Measurements from ENCODE around the gene AJM1. TPM values are rescaled to one million over a fixed set of nuclear protein-coding genes. Genes with fewer than 3 reads are reported as not detected.

The AJM1 gene
- total RNA-seq, 1 experiment from 2014 or later: 7.2 TPM

DNA sequence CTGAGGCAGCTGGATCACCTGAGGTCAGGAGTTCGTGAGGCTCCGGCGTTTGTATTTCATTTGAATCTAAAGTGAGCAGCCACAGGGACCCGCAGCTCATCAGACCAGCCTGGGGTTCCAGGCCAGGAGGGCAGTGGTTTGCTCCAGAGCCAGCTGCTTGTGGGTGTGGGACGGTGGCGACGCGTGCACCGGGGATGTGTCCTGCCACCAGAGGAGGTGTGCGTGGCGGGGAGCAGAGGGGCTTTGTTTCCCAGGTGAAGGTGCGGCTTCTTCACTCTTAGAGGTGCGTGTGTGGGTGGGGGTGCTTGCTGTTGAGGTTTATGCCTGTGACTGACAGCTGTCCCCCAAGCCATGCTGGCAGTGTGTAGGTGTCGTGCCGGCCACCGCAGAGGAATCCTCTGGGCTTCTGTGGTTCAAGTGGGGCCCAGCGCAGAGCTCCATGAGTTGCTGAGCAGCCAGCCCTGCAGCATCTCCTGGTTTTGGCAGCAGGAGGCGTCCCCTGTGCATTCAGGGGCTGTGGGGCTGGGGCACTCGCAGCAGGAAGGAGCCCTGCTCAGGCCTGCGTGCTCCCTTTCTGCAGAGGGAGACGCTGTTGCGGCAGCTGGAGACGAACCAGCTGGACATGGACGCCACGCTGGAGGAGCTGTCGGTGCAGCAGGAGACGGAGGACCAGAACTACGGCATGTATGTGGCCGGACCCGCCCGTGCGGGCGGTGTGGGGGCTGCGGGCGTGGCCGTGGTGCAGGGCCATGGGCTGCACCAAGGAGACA lies 6.9 kb upstream of the AJM1 start:
- DNase-seq (ENCODE audit: low read depth, low spot score) (no peak), ATAC-seq (no peak)
- Histone ChIP-seq H3K4me3 (ENCODE audit: low read depth in 2 of 2, low read length in 2 of 2) (no peak overlapping the region), H3K9me3 (ENCODE audit: control insufficient read depth, insufficient read depth, low read depth, low read length) (no peaks in the 10 kb centered on the region), H3K27ac (ENCODE audit: low read length) (no peak overlapping the region), H3K4me1 (ENCODE audit: control insufficient read depth, insufficient read depth, low read length) (peaks cover 13% of the 10 kb centered on the region), H3K36me3 (ENCODE audit: control insufficient read depth, insufficient read depth, low read length) (no peaks in the 10 kb centered on the region), H3K27me3 (ENCODE audit: control insufficient read depth, insufficient read depth, low read length) (no peaks in the 10 kb centered on the region)
- in situ Hi-C loops (cut with HindIII; ENCODE audit: low pct_unique_long_range_greater_than_20kb, low sequenced_read_pairs) (no loop called here), intact Hi-C loops (cut with micrococcal nuclease; ENCODE audit: unreplicated experiment) (no loop called here)
- ChIA-PET CTCF (no interaction called here), POLR2A (interaction anchor here (0.6 kb wide), 1 partner anchor 35 kb away, joined by 13 read pairs; no protein-coding TSS in a partner anchor)
- TF ChIP-seq, protein P1, sequence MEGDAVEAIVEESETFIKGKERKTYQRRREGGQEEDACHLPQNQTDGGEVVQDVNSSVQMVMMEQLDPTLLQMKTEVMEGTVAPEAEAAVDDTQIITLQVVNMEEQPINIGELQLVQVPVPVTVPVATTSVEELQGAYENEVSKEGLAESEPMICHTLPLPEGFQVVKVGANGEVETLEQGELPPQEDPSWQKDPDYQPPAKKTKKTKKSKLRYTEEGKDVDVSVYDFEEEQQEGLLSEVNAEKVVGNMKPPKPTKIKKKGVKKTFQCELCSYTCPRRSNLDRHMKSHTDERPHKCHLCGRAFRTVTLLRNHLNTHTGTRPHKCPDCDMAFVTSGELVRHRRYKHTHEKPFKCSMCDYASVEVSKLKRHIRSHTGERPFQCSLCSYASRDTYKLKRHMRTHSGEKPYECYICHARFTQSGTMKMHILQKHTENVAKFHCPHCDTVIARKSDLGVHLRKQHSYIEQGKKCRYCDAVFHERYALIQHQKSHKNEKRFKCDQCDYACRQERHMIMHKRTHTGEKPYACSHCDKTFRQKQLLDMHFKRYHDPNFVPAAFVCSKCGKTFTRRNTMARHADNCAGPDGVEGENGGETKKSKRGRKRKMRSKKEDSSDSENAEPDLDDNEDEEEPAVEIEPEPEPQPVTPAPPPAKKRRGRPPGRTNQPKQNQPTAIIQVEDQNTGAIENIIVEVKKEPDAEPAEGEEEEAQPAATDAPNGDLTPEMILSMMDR (IDR thresholded peaks at IDR 0.05): no peak
- TF ChIP-seq POLR2AphosphoS5 (IDR thresholded peaks at IDR 0.05; ENCODE audit: low read depth, low read length) (no peak), TCF7L2 (IDR thresholded peaks at IDR 0.05; ENCODE audit: low read depth, low read length) (no peak), SIN3A (IDR thresholded peaks at IDR 0.05; ENCODE audit: borderline replicate concordance, insufficient read depth, low read depth, low read length) (no peak)
- TF ChIP-seq, protein P2, sequence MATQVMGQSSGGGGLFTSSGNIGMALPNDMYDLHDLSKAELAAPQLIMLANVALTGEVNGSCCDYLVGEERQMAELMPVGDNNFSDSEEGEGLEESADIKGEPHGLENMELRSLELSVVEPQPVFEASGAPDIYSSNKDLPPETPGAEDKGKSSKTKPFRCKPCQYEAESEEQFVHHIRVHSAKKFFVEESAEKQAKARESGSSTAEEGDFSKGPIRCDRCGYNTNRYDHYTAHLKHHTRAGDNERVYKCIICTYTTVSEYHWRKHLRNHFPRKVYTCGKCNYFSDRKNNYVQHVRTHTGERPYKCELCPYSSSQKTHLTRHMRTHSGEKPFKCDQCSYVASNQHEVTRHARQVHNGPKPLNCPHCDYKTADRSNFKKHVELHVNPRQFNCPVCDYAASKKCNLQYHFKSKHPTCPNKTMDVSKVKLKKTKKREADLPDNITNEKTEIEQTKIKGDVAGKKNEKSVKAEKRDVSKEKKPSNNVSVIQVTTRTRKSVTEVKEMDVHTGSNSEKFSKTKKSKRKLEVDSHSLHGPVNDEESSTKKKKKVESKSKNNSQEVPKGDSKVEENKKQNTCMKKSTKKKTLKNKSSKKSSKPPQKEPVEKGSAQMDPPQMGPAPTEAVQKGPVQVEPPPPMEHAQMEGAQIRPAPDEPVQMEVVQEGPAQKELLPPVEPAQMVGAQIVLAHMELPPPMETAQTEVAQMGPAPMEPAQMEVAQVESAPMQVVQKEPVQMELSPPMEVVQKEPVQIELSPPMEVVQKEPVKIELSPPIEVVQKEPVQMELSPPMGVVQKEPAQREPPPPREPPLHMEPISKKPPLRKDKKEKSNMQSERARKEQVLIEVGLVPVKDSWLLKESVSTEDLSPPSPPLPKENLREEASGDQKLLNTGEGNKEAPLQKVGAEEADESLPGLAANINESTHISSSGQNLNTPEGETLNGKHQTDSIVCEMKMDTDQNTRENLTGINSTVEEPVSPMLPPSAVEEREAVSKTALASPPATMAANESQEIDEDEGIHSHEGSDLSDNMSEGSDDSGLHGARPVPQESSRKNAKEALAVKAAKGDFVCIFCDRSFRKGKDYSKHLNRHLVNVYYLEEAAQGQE (IDR thresholded peaks at IDR 0.05; ENCODE audit: insufficient read depth in 1 of 2, low read depth in 2 of 2, low read length in 1 of 2): no peak
- BruUV-seq (replicated peaks): no TSS peak

DNA sequence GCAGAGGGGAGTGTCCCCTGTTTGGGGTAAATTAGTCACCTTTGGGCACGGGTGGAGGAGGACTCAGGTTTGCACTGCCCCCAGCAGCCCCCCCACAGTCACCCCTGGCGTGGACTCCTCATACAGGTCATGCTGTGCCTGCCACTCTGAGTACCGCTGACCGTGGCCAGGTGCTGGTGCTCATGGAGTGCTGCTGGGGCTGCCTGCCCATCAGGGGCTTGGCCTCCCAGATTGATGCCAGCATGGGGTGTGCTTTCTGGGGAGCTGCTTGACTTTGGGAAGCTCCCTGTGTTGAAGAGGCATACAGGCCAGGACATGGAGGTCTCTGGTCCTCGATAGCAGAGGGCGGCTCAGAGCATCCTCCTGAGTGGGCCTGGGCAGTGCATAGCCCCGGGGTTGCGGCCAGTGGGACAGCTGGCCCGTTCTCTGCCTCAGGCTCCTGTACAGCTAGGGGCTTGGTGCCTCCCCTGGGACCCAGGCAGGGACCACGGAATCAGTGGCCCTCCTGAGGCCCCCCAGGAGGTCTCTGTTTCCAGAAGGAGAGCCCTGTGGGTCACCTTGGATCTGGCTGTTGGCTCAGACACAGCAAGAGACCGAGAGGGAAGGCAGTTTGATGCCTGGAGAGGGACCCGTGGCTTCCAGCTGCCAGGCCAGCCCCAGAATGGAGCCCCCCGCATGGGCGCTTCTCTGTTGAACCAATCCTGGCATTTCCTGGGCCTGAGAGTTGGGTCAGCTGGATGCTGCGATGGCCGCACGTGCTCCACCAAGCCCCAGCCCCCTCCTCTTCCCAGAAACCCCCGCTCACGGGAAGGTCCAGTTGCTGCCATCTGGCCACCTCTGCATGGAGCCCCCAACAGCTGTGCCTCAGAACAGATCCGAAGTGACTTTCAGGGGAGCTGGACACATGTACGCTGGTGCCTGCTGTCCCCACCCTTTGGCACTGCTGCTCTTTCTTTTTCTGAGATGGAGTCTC lies 6.1 kb upstream of the AJM1 start:
- TF ChIP-seq, protein P1 (IDR thresholded peaks at IDR 0.05): no peak
- TF ChIP-seq SIN3A (IDR thresholded peaks at IDR 0.05; ENCODE audit: borderline replicate concordance, insufficient read depth, low read depth, low read length) (no peak), TCF7L2 (IDR thresholded peaks at IDR 0.05; ENCODE audit: low read depth, low read length) (no peak), POLR2AphosphoS5 (IDR thresholded peaks at IDR 0.05; ENCODE audit: low read depth, low read length) (no peak; the same call in 1 of the 2 replicates)
- TF ChIP-seq, protein P2 (IDR thresholded peaks at IDR 0.05; ENCODE audit: insufficient read depth in 1 of 2, low read depth in 2 of 2, low read length in 1 of 2): no peak
- Histone ChIP-seq H3K27ac (ENCODE audit: low read length) (no peak overlapping the region), H3K9me3 (ENCODE audit: control insufficient read depth, insufficient read depth, low read depth, low read length) (no peaks in the 10 kb centered on the region), H3K27me3 (ENCODE audit: control insufficient read depth, insufficient read depth, low read length) (no peaks in the 10 kb centered on the region), H3K4me1 (ENCODE audit: control insufficient read depth, insufficient read depth, low read length) (peaks cover 17% of the 10 kb centered on the region), H3K36me3 (ENCODE audit: control insufficient read depth, insufficient read depth, low read length) (no peaks in the 10 kb centered on the region), H3K4me3 (ENCODE audit: low read depth in 2 of 2, low read length in 2 of 2) (no peak overlapping the region)
- ChIA-PET CTCF (no interaction called here), POLR2A (no interaction called here)
- DNase-seq (ENCODE audit: low read depth, low spot score): no peak
- ATAC-seq: no peak
- BruUV-seq (replicated peaks): no TSS peak
- intact Hi-C loops (cut with micrococcal nuclease; ENCODE audit: unreplicated experiment) (no loop called here), in situ Hi-C loops (cut with HindIII; ENCODE audit: low pct_unique_long_range_greater_than_20kb, low sequenced_read_pairs) (no loop called here)

Data from Panc1 (cell line).